Measurements from ENCODE around the gene DNAH5. TPM values are rescaled to one million over a fixed set of nuclear protein-coding genes. Genes with fewer than 3 reads are reported as not detected.

The DNAH5 gene
- total and polyA plus RNA-seq, 2 donors (not counting 3 experiments of a cell fraction or from before 2014, with no cell fraction given), result 0.23 to 1.7 TPM

- no peak for FAIRE-seq
These were observed 12.5 kb downstream of the DNAH5 start for GRCh38 chr5:13932011-13932410.

GRCh38 chr5:13930541-13931171 lies 13.8 kb downstream of the DNAH5 start:
- dilution Hi-C loops (cut with MboI; ENCODE audit: extremely low pct_ligation_motif_present, low sequenced_read_pairs) (no loop called here), intact Hi-C loops (cut with micrococcal nuclease) (no loop called here)
- H2AFZ ChIP-seq (ENCODE audit: low read depth, low read length), result no peak overlapping the region
- no peaks in the 10 kb centered on the region for H3K79me2 ChIP-seq (ENCODE audit: control insufficient read depth, insufficient read depth, low read length)
- H3K27me3 ChIP-seq (ENCODE audit: control insufficient read depth in 2 of 2, insufficient read depth in 2 of 2, low read length in 2 of 2), result peaks cover 0 to 2% of the 10 kb centered on the region in 2 experiments
- no TSS peak for BruUV-seq (replicated peaks)
- DNase-seq (ENCODE audit: low read depth, low spot score) (no peak), FAIRE-seq (no peak)
- H4K20me1 ChIP-seq (replicated peaks; ENCODE audit: control insufficient read depth, extremely low read depth, insufficient read depth, low read length), result no peaks in the 10 kb centered on the region
- ChIA-PET CTCF (no interaction called here), POLR2A (no interaction called here)
- H3K9me3 ChIP-seq (replicated peaks; ENCODE audit: control insufficient read depth, insufficient read depth, low read length), result no peaks in the 10 kb centered on the region
- no peak overlapping the region for H3K9ac ChIP-seq (replicated peaks; ENCODE audit: extremely low read depth, insufficient read depth, low read length)
- no peaks in the 10 kb centered on the region for H3K4me1 ChIP-seq (ENCODE audit: control insufficient read depth, extremely low read depth, insufficient read depth, low read length)
- TF ChIP-seq CTCF (IDR thresholded peaks at IDR 0.05; ENCODE audit: extremely low read depth in 1 of 2, insufficient read depth in 1 of 2, low read depth in 1 of 2, low read length in 2 of 2) (no peak), EZH2 (IDR thresholded peaks at IDR 0.05; ENCODE audit: borderline replicate concordance, low read depth, low read length, severe bottlenecking) (no peak), JUN (IDR thresholded peaks at IDR 0.05; ENCODE audit: borderline replicate concordance, insufficient read depth, insufficient read length, low read depth) (no peak), GATA2 (IDR thresholded peaks at IDR 0.05; ENCODE audit: insufficient read depth, insufficient read length, low read depth, low read length) (no peak), POLR2AphosphoS5 (IDR thresholded peaks at IDR 0.05; ENCODE audit: insufficient read depth, low read depth, low read length) (no peak), FOS (IDR thresholded peaks at IDR 0.05; ENCODE audit: borderline replicate concordance, insufficient read depth, low read length) (no peak), MAX (IDR thresholded peaks at IDR 0.05; ENCODE audit: insufficient read depth, insufficient read length) (no peak), MYC (IDR thresholded peaks at IDR 0.05; ENCODE audit: low read depth, low read length) (no peak), POLR2A (IDR thresholded peaks at IDR 0.05; ENCODE audit: low read depth, low read length) (no peak)
- H3K4me2 ChIP-seq (ENCODE audit: insufficient read depth, low read length), result no peak overlapping the region
- no peaks in the 10 kb centered on the region for H3K36me3 ChIP-seq (ENCODE audit: control insufficient read depth in 2 of 2, extremely low read depth in 1 of 2, insufficient read depth in 2 of 2, low read length in 2 of 2)
- H3K9me1 ChIP-seq (replicated peaks; ENCODE audit: control insufficient read depth, extremely low read depth, insufficient read depth, low read length), result no peaks in the 10 kb centered on the region
- H3K4me3 ChIP-seq (replicated peaks in 1 of 3; ENCODE audit: insufficient read depth in 1 of 3, low read depth in 1 of 3, low read length in 3 of 3), result no peak overlapping the region
- H3K27ac ChIP-seq (ENCODE audit: insufficient read depth, low read depth, low read length), result no peak overlapping the region

More at GRCh38 chr5:13932011-13932410, 12.5 kb downstream of the DNAH5 start:
- H2AFZ ChIP-seq (ENCODE audit: low read depth, low read length), result no peak overlapping the region
- H3K4me2 ChIP-seq (ENCODE audit: insufficient read depth, low read length), result no peak overlapping the region
- H3K9me1 ChIP-seq (replicated peaks; ENCODE audit: control insufficient read depth, extremely low read depth, insufficient read depth, low read length), result no peaks in the 10 kb centered on the region
- POLR2A ChIA-PET, result no interaction called here
- H3K9ac ChIP-seq (replicated peaks; ENCODE audit: extremely low read depth, insufficient read depth, low read length), result no peak overlapping the region
- peaks cover 4 to 5% of the 10 kb centered on the region in 2 experiments for H3K27me3 ChIP-seq (ENCODE audit: control insufficient read depth in 2 of 2, insufficient read depth in 2 of 2, low read length in 2 of 2)
- H3K4me3 ChIP-seq (replicated peaks in 1 of 3; ENCODE audit: insufficient read depth in 1 of 3, low read depth in 1 of 3, low read length in 3 of 3), result no peak overlapping the region
- no peaks in the 10 kb centered on the region for H3K36me3 ChIP-seq (ENCODE audit: control insufficient read depth in 2 of 2, extremely low read depth in 1 of 2, insufficient read depth in 2 of 2, low read length in 2 of 2)
- CTCF ChIA-PET, result no interaction called here
- H3K79me2 ChIP-seq (ENCODE audit: control insufficient read depth, insufficient read depth, low read length), result no peaks in the 10 kb centered on the region
- H3K4me1 ChIP-seq (ENCODE audit: control insufficient read depth, extremely low read depth, insufficient read depth, low read length), result no peaks in the 10 kb centered on the region
- intact Hi-C loops (cut with micrococcal nuclease), result no loop called here
- BruUV-seq (replicated peaks), result no TSS peak
- dilution Hi-C loops (cut with MboI; ENCODE audit: extremely low pct_ligation_motif_present, low sequenced_read_pairs), result no loop called here
- no peak for TF ChIP-seq POLR2AphosphoS5 (IDR thresholded peaks at IDR 0.05; ENCODE audit: insufficient read depth, low read depth, low read length)
- no peak overlapping the region for H3K27ac ChIP-seq (ENCODE audit: insufficient read depth, low read depth, low read length)
- no peaks in the 10 kb centered on the region for H3K9me3 ChIP-seq (replicated peaks; ENCODE audit: control insufficient read depth, insufficient read depth, low read length)
- no peak for DNase-seq (ENCODE audit: low read depth, low spot score)
- H4K20me1 ChIP-seq (replicated peaks; ENCODE audit: control insufficient read depth, extremely low read depth, insufficient read depth, low read length), result no peaks in the 10 kb centered on the region

Data from endothelial cell of umbilical vein (primary cell).